HG02642 (cell line): ENCODE results near the gene EIF4G3.
A peak's percentile ranks its signal among the peaks of the same experiment; 100 is the strongest.
"Not testable (repeated sequence)": the region's sequence is repeated elsewhere in the genome, so short reads cannot be mapped to it uniquely, and the experiment has no call there.

Source experiments
- ATAC-seq: cut with Tn5 transposase; IDR thresholded peaks from one replicate; pipeline ENCODE4 v1.9.1; 2021; ENCODE audit warnings: mild to moderate bottlenecking; ENCODE audit not compliant: unreplicated experiment, poor library complexity

EIF4G3 gene

DNA sequence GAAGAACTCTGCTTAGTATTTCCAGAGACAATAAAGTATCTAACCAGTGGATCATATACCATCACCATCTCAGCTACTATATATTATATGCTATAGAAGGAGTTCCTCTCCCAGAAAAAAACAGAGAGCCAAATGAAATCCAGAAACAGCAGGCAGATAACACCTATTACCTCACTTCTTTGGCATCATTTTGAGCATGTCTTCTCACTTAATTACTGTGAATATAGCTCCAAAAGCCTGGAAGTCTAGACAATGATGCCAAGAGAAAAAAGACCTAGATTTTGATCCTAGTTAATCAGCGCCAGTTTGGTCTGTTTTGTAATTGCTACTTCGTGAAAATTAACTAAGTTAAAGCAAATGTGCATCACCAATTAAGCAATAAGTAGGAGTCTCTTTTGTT is 131.3 kb downstream of the EIF4G3 start:
- no peak for ATAC-seq

DNA sequence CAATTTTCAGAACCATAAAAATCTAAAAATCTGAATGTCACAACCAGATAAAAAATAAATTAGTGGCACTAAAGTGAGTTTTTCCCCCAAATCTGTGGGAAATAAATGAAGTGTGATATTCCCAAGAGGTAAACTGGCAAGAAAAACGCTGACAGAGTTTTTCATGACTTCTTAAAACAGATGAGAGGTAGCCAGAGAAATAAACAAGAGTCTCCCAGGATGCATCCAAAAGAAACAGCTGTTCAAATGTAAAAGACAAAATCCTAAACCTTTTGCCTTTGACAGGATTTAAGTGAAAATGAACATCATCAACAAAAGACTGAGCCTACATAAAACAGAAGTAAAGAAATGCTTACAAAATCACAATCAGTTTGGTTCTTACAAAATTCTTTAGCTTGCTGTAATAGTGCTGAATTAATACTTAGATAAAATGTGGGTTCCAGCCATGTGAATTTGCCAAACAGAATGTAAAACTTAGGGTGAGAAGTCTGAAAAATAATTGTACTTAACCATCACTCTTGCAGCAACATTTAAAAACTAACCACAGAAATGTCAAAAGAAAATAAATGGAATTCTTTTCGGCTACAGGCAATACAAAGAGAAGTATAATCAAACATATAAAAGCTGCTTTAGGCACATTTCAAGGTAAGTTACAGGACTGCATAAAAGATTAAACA is 133.6 kb downstream of the EIF4G3 start:
- ATAC-seq, result no peak

GRCh38 chr1:21041541-21041940 is 135.2 kb downstream of the EIF4G3 start:
- ATAC-seq, result no peak

DNA sequence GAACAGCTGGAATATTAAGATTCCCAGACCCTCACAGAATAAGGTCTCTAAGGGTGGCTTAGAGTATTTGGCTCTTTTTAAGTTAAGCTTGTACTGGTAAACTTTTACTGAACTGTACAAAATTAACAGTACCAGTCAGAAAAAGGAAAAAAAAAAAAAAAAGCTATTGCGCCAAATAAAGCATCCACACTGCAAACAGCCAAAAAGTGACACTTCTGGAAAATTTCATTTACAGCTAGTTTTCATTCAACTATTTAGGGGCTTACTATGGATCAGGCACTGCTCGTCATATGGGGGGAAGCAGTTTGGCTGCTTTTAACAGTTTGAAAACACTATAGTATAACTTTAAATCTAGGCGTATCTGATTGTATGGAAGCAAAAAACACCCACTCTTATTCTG is 139.6 kb downstream of the EIF4G3 start:
- ATAC-seq, result no peak

GRCh38 chr1:21035794-21036193 is 140.9 kb downstream of the EIF4G3 start:
- ATAC-seq, result no peak

DNA sequence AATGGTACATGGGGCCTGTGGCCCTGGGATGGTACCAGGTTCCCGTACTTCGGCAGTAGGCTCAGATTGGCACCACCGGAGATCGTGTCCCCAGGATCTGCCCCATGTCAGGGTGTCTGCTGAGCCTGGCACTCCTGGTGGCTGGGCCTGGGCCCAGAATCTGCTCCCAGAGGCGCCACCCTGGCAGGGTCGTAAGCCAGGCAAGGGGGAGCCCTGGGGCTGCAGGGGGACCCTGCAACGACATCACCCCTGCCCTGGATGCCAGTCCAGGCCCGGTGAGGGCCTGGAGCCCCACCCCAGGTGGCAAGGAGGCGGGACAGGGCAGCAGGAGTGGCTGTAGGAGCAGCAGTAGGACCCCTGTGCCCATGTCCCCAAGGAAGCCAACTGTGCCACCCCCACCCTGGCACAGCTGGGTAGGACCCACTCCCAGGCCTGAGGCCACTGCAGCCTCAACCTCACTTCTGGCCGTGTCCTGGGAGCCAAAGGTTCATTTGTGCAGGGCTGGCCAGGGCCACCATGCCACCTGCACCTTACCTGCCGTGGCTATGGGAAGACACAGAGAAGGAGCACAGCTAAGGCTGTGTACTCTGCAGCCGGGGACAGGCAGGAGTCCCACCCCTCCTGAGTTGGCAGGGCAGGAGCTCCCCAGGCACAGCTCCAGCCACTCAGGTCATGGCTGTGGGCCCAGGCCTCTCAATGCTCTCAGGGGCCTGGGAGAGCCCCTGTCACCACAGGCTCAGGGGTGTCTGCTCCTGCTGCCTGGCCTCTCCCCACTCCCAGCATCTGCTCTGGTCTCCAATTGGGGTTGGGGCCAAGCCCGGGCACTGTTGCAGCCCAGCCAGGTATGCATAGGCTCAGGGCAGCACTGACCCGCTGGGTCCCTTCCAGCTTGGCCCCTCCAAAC is 141.7 kb downstream of the EIF4G3 start:
- no peak for ATAC-seq

DNA sequence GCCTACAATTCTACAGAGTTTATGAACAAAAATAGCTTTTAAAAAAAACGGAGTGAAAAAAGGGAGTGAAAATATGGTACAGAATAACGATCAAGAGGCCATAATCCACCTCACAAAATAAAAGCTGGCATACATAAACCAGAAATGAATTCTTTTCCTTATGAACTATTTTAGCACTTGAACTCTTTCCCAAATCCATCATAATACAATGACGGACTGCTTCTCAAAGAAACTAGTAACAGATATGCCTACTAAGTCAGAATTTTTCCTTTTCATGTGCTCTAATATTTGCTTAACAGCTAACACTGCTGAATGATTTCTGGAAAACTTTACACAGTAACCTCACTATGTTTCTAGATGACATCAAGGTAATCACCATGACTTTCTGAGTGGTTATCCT is 144.0 kb downstream of the EIF4G3 start:
- no peak for ATAC-seq

GRCh38 chr1:21030181-21030580 is 146.5 kb downstream of the EIF4G3 start:
- ATAC-seq, result no peak

DNA sequence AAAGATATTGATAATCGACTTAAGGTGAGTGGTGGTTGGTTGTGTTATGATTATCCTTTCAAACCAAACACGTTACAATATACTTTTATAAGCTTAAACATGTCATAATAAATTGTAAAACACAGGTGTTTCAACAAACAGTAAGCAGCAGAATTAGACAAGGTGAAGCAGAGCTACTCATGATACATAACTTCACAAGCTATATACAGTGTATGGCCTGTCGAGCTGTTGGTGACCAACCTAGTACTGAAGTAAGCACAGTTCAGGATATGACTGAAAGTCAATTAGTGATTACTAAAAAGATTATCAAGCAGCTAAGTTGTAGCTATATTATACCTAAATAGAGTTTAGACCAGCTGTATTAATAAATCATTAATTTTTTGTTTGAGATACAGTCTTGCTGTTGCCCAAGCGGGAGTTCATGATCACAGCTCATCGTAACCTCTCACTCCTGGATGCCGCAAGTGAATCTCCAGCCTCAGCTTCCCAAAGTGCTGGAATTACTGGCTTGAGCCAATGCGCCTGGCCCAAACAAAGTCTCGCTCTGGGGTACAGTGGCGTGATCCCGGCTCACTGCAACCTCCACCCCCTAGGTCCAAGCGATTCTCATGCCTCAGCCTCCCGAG is 148.1 kb downstream of the EIF4G3 start:
- no peak for ATAC-seq

DNA sequence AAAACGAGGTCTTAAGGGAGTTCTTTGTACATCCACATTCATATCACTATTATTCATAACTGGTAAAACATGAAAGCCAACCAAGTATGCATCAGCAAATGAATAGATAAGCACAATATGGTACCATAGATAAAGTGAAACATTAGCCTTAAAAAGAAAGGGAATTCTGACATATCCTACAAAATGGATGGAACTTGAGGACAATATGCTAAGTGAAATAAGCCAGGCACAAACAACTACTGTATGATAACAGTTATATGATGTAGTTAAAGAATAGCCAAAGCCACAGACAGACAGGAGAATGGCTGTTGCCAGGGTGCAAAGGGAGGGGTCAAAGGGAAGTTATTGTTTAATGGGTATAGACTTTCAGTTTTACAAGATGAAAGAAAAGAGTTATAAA is 148.9 kb downstream of the EIF4G3 start:
- ATAC-seq, result no peak

DNA sequence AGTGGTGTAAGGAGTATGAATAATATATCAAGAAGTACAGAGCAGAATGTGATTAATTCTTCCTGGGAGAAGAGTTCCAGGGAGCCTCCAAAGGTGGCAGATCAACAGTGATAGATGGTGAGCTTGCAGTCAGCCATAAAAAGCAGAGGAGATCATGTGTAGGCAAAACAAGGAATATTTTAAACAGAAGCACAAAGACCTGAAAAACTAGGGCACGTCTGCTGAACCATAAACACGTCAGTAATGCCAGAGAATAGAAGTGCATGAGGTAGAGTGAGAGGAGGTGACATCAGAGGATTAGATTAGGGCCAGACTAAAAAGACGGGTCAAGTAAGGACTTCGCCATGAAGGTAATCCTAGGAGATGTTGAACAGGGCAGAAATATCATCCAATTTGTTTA is 151.8 kb downstream of the EIF4G3 start:
- ATAC-seq, result no peak

DNA sequence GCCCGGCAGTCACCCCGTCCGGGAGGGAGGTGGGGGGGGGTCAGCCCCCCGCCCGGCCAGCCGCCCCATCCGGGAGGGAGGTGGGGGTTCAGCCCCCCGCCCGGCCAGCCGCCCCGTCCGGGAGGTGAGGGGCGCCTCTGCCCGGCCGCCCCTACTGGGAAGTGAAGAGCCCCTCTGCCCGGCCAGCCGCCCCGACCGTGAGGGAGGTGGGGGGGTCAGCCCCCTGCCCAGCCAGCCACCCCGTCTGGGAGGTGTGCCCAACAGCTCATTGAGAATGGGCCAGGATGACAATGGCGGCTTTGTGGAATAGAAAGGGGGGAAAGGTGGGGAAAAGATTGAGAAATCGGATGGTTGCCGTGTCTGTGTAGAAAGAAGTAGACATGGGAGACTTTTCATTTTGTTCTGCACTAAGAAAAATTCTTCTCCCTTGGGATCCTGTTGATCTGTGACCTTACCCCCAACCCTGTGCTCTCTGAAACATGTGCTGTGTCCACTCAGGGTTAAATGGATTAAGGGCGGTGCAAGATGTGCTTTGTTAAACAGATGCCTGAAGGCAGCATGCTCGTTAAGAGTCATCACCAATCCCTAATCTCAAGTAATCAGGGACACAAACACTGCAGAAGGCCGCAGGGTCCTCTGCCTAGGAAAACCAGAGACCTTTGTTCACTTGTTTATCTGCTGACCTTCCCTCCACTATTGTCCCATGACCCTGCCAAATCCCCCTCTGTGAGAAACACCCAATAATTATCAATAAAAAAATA is 152.4 kb downstream of the EIF4G3 start:
- not testable (repeated sequence) for ATAC-seq

GRCh38 chr1:21022279-21023040 is 154.2 kb downstream of the EIF4G3 start:
- ATAC-seq, result peak; percentile 78

DNA sequence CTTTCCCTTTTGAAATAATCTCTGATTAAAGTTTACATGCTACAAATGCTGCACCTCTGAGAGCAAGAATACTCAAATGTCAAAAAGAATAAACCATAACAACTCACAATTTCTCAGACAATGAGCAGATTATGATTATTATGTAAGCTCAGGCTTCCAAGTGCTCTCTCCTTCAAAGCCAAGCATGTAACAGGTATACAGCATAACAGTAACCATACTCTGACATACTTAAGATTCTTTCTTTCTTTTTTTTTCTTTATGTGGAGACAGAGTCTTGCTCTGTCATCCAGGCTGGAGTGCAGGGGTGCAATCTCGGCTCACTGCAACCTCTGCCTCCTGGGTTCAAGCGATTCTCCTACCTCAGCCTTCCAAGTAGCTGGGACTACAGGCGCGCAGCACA is 155.4 kb downstream of the EIF4G3 start:
- ATAC-seq, result no peak

GRCh38 chr1:21020151-21020550 is 156.5 kb downstream of the EIF4G3 start:
- ATAC-seq, result no peak

DNA sequence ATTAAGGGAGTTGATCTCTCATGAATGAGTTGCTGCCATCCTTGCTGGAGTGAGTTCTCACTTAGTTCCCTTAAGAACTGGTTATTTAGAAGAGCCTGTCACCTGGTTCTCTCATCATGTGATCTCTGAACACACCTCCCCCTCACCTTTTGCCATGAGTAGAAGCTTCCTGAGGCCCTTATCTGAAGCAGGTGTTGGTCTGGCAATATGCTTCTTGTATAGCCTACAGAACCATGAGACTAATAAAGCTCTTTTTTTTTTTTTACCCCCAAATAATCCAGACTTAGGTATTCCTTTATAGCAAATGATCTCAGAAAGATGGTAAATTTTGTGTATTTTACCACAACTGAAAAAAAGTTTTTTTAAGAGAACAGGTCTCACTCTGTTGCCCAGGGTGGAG is 158.0 kb downstream of the EIF4G3 start:
- no peak for ATAC-seq

DNA sequence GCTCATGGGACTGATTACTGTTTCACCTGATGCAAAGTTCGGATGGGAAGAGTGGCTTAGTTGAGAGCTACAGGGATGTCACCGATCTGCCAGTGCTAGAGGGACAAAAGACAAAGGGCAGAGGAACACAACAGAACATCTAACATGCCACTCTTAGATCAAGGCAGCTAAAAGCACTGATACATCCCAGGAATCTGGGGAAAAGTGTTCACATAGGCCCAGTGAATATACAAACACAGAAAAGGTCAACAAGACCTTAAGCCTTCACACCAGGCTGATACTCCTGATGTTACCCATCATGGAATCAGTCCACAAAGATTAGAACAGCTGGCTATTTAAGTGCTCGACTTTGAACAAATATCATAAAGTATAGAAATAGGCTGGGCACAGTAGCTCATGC is 163.2 kb downstream of the EIF4G3 start:
- ATAC-seq, result no peak

DNA sequence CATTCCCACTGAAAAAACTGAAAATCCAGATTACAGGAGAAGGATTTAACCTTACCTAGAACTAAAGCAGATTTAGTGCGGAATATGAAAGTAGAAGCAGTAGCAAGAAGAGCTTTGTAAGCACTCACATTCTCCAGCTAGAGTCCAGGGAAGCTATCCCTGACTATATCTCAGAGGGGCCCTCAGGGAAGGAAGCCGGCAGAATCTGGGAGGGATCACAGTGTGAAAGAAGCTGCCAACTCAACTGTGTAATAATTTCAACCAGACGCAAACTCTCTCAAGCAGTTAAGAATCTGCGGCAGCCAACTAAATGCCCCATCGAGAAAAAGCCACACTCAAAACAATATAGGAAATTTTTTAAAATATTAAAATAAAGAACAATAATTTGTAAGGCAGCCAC is 163.8 kb downstream of the EIF4G3 start:
- ATAC-seq, result no peak

GRCh38 chr1:21007876-21008275 is 168.8 kb downstream of the EIF4G3 start:
- ATAC-seq, result no peak
